Keratinocyte (primary cell): ENCODE measurements around the gene IL1RAP.

Experiments
- EZH2 ChIP-seq: IDR thresholded peaks from one replicate; pipeline ENCODE4 v1.6.1; 2012; ENCODE audit warnings: inconsistent platforms, mild to moderate bottlenecking, low read length, moderate library complexity
- TF ChIP-seq, protein P1 (sequence below), 3 experiments: IDR thresholded peaks in 1 of 3; conservative IDR thresholded peaks in 1 of 3; optimal IDR thresholded peaks in 1 of 3; 2 replicates in 2 of 3; 3 replicates in 1 of 3; pipeline versions ENCODE3 to v1.5.1; 2011; ENCODE audit warnings: low read length in 3 of 3, mild to moderate bottlenecking in 3 of 3, moderate library complexity in 2 of 3, control low read depth in 1 of 3, inconsistent platforms in 1 of 3; ENCODE audit not compliant: insufficient read depth in 2 of 3; ENCODE audit errors: extremely low read depth in 1 of 3

DNA sequence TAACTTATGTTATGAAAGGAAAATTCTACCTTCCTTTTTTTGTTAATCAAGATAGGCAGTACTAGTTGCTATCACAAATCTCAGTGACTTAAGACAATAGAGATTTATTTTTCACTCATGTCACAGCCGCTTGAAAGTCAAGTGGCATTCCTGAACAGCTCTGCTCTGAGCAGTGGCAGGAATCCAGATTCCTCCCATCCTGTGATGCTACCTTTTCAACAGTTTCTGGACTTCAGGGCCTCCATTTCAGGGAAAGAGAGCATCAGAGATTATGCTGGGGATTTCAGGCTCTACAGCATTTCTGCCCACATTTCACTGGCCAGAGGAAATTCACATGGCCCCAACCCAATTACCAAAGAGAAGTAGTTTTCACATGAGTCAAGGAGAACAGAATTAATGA lies 83.4 kb downstream of the IL1RAP start:
- TF ChIP-seq, protein P1, sequence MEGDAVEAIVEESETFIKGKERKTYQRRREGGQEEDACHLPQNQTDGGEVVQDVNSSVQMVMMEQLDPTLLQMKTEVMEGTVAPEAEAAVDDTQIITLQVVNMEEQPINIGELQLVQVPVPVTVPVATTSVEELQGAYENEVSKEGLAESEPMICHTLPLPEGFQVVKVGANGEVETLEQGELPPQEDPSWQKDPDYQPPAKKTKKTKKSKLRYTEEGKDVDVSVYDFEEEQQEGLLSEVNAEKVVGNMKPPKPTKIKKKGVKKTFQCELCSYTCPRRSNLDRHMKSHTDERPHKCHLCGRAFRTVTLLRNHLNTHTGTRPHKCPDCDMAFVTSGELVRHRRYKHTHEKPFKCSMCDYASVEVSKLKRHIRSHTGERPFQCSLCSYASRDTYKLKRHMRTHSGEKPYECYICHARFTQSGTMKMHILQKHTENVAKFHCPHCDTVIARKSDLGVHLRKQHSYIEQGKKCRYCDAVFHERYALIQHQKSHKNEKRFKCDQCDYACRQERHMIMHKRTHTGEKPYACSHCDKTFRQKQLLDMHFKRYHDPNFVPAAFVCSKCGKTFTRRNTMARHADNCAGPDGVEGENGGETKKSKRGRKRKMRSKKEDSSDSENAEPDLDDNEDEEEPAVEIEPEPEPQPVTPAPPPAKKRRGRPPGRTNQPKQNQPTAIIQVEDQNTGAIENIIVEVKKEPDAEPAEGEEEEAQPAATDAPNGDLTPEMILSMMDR (optimal IDR thresholded peaks at IDR 0.05 in 1 of 3, IDR thresholded peaks at IDR 0.05 in 1 of 3, conservative IDR thresholded peaks at IDR 0.05 in 1 of 3; ENCODE audit: extremely low read depth in 1 of 3, insufficient read depth in 2 of 3, low read length in 3 of 3), result no peak
- no peak for TF ChIP-seq EZH2
